HS-5 (cell line): ENCODE results near the gene EDNRA.

Experiments
- DNase-seq: peaks from one replicate; pipeline ENCODE4 v3.0.0-alpha.2; 2012; ENCODE audit warnings: low read depth

Gene EDNRA

DNA sequence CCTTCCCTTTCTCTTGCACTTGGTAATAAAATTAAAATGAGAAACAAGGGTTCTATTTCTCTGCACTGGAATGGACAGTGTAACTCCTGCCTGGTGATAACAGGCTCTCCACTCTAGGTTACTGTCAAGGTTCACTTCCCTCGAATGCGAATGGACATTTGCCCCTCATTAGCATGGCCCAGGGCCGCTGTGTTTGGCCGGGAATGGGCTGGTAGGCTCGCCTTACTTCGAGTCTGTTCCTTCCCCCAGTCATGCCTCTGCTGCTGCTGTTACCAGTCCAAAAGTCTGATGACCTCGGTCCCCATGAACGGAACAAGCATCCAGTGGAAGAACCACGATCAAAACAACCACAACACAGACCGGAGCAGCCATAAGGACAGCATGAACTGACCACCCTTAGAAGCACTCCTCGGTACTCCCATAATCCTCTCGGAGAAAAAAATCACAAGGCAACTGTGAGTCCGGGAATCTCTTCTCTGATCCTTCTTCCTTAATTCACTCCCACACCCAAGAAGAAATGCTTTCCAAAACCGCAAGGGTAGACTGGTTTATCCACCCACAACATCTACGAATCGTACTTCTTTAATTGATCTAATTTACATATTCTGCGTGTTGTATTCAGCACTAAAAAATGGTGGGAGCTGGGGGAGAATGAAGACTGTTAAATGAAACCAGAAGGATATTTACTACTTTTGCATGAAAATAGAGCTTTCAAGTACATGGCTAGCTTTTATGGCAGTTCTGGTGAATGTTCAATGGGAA is 61.5 kb downstream of the EDNRA start:
- DNase-seq = no peak

DNA sequence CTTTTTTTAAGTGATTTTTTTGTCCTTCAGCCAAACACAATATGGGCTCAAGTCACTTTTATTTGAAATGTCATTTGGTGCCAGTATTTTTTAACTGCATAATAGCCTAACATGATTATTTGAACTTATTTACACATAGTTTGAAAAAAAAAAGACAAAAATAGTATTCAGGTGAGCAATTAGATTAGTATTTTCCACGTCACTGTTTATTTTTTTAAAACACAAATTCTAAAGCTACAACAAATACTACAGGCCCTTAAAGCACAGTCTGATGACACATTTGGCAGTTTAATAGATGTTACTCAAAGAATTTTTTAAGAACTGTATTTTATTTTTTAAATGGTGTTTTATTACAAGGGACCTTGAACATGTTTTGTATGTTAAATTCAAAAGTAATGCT is 62.1 kb downstream of the EDNRA start:
- DNase-seq = no peak

DNA sequence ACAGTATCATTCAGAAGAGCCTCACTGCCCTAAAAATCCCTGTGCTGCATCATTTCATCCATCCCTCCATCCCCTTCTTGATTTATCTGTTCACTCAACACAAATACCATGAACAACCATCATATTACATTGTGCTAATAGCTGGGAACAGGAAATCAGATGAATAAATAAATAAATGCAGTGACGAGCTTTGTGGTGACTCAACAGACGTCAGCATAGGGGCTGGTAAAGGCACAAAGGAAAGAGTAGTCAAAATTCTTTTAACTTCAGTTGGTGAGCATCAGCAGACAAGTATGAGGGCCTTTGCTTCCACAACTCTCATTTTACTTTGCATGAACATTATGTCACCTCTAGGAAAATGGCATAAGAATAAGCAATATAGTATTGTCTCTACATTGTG is 65.5 kb downstream of the EDNRA start:
- DNase-seq = peak; percentile 42

DNA sequence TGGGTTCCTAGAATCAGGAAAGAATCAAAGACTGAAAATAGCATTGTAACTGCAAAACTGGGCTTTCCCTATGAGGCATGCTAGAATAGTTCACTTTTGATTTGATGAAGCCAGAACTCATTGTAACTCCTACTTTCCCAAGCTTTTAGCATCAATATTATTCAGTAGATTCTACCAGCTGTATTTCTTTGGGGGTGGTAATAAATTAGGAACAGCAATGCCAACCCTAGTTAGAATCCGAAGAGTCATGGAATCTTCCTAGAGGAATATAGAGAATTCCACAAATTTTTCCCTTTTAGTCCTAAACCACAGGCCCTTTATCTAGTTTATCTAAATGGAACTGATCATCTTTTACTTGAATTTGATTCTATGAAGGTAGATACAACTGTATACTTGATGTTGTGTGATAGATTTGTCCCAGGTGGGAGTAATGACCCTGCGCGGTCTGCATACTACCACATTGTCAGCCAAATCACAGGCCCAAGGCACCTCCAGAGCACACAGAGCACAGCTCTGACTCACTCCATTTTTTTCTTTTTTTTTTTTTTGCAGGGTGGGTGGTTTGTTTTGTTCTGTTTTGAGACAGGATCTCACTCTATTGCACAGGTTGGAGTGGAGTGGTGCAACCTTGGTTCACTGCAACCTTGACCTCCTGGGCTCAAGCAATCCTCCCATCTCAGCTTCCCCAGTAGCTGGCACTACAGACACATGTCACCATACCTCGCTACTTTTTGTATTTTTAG is 66.6 kb downstream of the EDNRA start:
- no peak for DNase-seq

DNA sequence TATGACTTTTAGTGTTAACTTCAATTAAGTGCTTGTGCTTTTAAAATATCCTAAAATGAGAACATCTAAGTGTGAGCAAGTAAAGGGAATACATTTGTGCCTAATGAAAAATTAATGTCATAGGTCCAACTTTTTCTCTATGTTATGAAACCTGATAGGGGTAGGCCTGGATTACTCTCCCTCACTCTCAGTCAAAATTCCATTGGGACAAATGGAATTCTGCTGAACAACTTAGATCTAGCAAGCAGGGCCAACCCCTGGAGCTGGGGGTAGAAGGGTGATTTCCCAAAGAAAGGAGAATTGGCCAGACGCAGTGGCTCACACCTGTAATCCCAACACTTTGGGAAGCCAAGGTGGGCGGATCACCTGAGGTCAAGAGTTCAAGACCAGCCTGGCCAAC is 67.4 kb downstream of the EDNRA start:
- no peak for DNase-seq

DNA sequence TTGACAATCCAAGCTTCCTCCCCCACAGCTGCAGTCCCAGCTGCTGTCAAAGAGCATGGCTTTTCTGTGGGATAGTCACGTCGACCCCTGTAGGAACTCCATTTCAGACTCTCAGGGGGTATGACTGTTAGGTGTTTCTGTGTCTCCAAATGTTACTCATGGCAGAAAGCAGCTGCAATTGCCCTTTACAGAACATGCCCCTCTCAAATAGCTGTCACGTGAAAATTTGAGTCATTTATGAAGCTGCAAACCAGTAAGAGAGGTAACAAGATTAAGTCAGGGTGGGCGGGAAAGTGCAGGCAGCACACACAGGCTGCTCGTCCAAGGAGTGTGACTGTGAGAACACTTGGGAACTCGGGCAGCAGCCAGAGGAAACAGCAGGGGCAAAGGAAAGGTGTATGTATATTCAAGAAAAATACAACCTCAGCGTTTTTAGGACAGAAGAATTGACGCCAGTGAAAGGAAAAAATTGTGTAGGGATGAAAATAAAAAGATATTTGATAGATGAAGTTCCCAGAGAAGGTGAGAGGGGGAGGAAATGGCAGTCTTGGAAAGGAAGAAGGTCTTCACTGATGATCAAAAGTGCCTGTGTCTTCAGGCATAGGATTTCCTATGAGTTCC is 69.8 kb downstream of the EDNRA start:
- DNase-seq = peak; percentile 36

DNA sequence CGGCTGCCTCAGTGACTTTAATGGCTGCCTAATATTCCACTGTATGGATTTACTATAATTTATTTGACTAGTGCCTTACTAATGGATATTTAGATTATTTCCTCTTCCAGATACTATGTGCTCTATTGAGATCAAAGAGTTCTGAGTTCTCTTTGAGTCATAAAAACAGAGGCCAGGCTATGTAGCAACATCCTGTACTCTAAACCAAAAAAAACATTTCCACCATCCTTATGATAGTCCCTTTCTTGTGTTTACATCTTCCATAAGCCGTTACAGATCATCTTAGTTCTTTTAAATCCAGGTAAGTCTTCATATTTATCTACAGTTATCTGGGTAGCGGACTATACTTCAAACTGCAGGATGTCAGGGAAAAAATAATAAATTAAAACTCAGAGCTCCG is 79.7 kb downstream of the EDNRA start:
- DNase-seq = no peak

DNA sequence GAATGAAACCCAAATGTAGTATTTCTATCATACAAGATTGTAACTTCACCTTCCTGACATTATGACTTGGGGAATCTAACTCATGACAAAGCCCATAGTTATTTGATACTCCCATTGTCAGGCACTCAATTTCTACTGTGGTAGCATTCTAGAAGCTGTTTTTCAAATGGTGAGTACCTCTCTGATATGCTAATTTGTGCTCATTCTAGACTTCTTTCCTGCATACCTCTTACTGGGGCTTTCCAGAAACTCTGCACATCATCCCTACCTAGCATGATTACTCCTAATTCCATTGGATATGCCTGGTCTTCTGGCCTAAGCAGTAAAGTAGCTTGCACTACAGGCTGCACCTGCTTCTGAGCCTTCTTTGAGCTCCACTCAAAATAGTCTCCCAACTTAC is 85.9 kb downstream of the EDNRA start:
- DNase-seq = no peak

DNA sequence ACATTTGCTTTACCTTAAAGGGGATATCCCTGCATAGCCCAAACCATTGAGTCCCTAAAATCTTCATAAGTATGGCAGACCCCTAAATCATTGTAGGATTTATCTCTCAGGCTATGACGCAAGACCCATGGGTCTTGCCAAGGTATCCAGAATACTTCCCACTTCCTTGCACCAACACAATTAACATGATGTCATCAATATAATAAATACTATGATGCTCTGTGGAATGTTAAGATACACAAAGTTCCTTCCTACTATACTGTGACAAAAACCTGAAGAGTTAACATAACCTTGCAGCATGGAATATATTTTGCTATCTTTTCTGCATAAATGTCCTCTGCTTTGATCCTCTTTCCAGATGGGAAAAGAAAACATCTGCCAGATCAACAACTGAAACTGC is 86.4 kb downstream of the EDNRA start:
- no peak for DNase-seq

DNA sequence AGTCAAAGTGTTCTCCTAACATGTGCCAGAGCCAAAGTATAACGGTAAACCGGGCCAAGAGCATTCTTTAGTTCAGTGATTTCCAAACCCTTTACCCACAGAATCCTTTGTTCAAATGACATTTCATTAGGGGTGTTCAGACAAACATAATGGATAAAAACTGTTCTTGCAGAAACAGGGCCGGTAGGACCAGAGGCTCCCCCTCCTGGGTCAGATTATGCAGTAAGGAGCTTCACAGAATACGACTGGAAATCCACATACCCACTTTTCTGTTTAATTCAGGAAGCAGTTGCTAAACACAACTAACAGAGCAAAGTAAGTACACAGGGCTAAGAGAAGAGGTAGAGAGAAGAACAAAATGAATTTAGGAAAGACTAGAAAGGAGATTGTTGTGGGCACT is 89.7 kb downstream of the EDNRA start:
- DNase-seq = no peak

DNA sequence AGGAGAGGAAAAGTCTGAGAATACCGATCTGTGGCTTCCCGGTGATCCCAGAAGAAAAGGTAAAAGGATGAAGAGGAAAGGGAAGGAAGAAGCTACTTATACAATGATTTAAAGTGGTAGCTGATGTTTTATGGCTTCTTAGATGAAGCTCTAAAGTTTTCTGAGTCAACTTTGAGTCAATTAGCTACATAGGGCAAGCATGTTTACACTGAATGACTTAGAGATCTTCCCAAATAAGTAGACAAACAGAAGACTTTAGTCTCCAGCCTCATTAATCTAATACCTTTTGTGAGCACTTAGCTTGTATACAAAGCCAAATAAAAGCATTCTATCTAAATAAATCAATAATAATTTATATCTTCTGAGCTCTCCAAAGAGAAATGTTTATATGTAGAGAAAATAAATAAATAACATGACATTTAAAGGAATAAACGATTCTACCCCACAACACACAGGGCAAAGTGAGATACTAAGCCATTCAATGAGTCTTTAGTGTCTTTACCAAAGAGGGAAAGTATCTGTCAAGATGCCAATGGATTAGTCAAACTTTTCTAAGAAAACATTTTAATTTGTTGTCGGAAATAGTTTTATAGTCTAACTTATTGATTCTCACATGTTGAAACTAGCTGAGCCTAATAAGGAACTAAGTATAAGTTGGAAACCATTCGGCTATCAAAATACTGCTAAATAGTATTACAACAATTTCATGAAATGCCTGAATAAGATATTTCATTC is 90.3 kb downstream of the EDNRA start:
- DNase-seq = no peak

DNA sequence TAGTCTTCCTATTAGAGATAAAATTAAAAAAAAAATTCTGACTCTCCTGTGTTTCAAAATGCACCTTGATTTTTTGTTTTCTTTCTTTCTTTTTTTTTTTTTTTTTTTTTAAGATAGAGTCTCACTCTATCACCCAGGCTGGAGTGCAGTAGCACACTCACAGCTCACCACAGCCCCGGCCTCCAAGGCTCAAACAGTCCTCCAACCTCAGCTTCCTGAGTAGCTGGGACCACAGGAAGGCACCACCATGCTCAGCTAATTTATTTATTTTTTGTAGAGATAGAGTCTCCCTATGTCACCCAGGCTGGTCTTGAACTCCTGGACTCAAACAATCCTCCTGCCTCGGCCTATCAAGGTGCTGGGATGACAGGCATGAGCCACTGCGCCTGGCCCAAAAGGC is 95.2 kb downstream of the EDNRA start:
- no peak for DNase-seq

DNA sequence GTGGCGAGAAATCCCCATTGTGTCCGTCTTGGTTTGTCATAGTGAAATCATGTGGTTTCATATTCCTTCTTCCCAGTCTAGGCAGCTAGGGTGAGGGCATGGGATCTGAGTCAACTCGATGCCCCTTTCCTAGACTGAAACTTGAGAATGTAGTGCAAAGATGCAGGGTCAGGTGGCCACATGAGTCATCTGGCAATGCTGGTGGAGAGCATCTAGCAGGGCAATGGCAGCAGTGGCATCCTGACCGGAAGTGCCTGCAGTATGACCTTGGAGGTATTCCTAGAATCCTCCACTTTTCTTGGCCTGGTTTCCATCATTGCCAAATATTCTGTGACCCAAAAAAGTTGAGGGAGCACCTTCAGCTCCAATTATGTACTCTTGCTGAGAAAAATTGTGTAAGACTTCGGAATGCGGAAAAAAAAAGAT is 97.2 kb downstream of the EDNRA start:
- DNase-seq = peak; percentile 95

DNA sequence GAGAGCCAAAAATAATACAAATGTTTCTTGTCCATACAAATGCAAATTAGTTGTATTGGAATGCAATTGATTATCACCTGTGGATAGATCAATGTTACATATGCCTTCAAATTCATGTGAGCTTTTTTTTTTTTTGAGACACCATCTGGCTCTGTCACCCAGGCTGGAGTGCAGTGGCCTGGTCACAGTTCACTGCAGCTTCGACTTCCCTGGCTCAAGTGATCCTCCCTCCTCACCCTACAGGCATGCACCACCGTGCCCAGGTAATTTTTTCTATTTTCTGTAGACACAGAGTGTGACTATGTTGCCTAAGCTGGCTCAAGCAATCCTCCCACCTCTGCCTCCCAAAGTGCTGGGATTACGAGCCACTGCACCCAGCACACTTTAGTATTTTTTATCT is 97.7 kb downstream of the EDNRA start:
- no peak for DNase-seq

DNA sequence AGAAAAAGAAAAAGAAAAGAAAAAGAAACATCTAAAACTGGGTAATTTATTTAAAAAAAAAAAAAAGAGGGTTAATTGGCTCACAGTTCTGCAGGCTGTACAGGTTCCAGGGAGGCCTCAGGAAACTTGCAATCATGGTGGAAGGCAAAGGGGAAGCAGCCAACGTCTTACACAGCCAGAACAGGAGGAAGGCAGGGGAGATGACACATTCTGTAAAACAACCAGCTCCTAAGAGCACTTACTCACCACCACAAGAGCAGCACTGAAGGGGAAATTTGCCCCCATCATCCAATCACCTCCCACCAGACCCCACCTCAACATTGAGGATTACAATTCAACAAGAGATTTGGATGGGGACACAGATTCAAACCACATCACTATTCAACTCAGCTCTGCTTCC is 99.5 kb downstream of the EDNRA start:
- DNase-seq = no peak

DNA sequence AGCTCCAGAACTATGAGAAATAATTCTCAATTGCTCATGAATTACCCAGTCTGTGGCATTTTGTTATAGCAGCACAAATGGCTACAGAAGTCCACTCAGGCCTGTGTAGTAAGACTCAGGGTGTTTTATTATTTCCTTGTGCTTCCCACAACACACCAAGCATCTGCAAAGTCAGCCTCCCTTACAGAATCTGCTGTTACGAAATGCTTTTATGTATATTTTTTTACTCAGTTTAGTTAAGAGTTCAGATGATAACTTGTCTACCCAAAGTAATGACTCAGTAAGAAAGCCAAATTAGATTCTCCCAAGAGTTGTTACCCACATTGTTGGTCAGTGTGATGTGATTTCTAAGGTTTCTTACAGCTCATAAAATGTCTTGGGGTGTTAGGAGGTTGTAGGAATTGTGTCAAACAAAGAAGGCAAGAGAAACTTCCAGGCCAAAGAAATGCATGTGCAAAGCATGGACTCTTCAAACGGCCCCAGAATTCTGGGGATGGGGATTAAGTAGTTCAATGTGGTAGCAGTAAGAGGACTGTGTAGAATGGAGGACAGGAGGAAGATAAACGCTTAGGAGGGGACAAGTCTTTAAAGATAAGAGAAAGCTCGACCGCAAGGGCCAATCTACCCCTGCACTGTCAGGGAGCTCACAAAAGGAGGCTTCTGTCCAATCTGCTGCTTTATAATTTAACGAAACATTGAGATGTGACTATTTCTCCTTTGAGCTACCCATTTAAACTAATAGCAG is 100.9 kb downstream of the EDNRA start:
- DNase-seq = no peak

DNA sequence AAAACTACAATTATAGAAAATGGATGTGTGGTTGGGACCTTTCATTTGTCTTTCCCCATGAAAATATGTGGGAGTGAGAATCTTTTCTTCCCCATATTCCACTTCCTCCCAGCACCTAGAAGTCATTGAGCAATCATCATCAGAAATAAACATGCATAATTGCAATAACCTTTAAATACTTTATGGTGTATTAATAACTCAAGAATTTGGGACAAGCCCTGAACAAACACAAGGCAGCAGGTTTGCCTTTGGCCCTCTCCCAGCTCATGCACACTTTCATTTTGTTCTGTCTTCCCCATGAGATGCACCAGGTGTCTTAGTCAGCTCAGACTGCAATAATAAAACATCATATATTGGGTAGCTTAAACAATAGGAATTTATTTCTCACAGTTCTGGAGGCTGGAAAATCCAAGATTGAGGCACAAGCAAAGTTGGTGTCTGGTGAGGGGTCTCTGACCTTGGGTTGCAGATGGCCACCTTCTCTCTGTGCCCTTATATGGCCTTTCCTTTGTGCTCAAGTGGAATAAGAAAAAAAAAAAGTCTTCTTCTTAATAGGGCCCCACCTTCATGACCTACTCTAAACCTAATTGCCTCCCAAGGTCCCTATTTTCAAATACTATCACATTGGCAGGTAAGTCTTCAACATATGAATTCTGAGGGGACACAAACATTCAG is 101.6 kb downstream of the EDNRA start:
- DNase-seq = no peak

DNA sequence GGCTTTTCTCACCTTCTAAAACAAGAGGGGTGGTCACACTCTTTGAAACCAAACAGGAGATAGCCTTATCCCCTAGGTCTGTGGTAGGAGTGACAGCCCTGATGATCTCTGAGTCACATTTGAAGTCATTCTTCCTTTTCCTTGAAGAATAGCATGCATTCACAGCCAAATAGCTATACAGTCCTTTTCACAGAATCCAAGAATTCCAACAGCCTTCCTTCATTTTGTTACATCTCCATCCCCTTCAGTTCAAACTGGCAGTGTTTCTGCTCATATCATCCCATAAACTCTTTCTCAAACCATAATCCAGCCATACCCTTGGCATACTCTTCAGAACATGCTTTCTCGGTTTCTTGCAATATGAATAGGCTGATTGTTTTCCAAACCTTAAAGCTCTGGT is 103.0 kb downstream of the EDNRA start:
- no peak for DNase-seq

DNA sequence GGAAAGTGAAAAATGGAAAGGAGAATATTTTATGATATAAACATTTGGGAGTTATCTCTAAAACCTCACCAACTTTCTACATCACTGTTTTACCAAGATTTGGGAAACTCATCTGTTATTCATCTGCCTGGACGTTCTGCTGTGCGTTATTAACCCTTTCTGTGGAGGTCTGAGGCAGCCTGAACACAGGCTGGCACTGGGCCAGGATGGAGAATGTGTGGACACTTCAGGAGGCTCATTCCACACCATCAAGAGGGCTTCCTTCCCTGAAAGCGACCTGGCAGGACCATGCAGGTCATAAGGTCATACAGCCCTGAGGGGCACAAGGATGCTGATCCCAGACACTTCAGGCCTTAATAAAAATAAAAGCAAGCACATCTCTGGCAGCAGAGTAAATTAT is 105.1 kb downstream of the EDNRA start:
- no peak for DNase-seq

DNA sequence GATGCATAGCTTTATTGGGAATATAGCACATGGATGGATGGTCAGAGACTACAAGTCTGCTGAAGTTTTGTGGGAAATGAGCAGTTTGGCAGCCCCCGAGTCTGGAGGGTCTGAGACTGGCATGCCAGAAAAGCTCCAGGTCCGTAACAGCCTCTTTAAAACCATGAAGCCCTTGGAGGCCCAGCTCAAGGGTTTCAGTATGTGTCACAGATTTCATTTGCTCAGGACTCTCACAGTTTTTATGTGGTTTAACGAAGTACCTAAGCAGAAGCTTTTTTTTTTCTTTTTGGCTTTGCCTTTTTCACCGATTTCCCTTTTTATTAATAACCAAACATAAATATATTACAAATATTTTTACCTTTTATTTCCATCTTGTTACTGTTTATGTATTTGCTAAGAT is 105.7 kb downstream of the EDNRA start:
- DNase-seq = no peak

DNA sequence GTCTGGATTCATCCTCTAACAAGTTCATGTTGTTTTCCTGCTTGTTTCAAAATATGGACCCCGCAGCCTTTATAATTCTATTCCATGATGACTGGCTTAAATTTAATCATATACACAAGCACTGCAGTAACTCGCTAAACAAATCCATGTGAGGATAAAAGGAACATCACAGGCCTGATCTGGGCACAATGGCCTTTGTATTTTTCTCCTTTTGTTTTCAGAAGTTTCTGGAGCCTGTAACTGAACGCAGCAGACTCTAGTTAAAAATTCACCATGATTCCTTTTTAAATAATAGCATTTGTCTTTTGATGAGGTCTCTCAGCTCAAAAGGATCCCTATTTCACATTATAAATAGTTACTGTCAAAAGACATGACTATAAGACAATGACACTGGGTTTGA is 106.1 kb downstream of the EDNRA start:
- DNase-seq = no peak
